Uterus (tissue), 2 donors: ENCODE data around the gene CPE.

Experiments used
- POLR2A ChIP-seq, 2 donors: fragments of 450-650 bp; IDR thresholded peaks; one replicate each; pipeline ENCODE4 v1.6.1; 2016; ENCODE audit warnings: antibody characterized with exemption in 2 of 2, mild to moderate bottlenecking in 1 of 2, moderate library complexity in 1 of 2
- TF ChIP-seq, protein P1 (sequence below), 4 experiments: fragments of 200-600 bp in 2 of 4; fragments of 450-650 bp in 2 of 4; sonication (generic) in 2 of 4; IDR thresholded peaks; one replicate each; pipeline ENCODE4 v1.5.1; 2016 to 2019; ENCODE audit warnings: antibody characterized with exemption in 4 of 4, mild to moderate bottlenecking in 2 of 4, moderate library complexity in 1 of 4

DNA sequence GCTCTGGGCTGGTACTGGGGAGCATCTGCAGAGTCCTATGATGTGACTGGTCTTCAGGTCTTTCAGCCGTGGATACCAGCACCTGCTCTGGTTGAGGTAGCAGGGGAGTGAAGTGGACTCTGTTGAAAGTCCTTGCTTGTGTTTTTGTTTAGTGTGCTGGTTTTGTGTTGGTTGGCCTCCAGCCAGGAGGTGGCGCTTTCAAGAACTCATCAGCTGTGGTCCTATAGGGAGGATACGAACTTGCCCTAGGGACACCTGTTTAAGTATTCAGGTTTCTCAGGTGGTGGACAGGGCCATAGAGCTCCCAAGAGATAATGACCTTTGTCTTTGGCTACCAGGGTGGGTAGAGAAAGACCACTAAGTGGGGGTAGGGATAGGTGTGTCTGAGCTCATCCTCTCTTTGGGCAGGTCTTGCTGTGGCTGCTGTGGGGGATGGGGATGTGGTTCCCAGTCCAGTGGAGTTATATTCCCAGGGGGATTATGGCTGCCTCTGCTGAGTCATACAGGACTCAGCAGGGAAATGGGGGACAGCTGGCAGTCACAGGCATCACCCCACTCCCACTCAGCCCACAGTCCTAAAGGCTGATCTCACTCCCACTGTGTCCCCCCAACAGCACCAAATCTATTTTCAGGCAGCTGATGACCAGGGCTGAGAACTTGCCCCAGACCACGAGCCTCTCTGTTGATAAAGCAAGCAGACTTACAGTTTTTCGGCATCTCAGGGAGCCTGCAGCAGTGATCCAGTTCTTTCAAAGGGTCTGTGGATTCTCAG lies 27.3 kb upstream of the CPE start:
- TF ChIP-seq, protein P1, sequence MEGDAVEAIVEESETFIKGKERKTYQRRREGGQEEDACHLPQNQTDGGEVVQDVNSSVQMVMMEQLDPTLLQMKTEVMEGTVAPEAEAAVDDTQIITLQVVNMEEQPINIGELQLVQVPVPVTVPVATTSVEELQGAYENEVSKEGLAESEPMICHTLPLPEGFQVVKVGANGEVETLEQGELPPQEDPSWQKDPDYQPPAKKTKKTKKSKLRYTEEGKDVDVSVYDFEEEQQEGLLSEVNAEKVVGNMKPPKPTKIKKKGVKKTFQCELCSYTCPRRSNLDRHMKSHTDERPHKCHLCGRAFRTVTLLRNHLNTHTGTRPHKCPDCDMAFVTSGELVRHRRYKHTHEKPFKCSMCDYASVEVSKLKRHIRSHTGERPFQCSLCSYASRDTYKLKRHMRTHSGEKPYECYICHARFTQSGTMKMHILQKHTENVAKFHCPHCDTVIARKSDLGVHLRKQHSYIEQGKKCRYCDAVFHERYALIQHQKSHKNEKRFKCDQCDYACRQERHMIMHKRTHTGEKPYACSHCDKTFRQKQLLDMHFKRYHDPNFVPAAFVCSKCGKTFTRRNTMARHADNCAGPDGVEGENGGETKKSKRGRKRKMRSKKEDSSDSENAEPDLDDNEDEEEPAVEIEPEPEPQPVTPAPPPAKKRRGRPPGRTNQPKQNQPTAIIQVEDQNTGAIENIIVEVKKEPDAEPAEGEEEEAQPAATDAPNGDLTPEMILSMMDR (IDR thresholded peaks at IDR 0.05), result no peak
- TF ChIP-seq POLR2A (IDR thresholded peaks at IDR 0.05), result no peak
